DND-41 (cell line): ENCODE data around the gene ST3GAL4.

Experiments used
- ATAC-seq: fragments of 200-7000 bp; cut with Tn5 transposase; 3 replicates; pipeline ENCODE4 v1.9.1; 2021; ENCODE audit warnings: low read depth; ENCODE audit not compliant: insufficient read depth
- DNase-seq: peaks from one replicate; pipeline ENCODE4 v3.0.0-alpha.2; 2020
- H2AFZ ChIP-seq: 2 replicates; pipeline ENCODE4 v1.6.0; 2012; ENCODE audit warnings: low read depth, low read length
- H3K27ac ChIP-seq: 2 replicates; pipeline ENCODE4 v1.5.1; 2012; ENCODE audit warnings: low read length, inconsistent platforms
- H3K27me3 ChIP-seq: fragments of 200-600 bp; sonication (generic); 2 replicates; pipeline ENCODE4 v1.6.0; 2012; ENCODE audit warnings: low read length, mild to moderate bottlenecking, inconsistent platforms; ENCODE audit not compliant: insufficient read depth, poor library complexity
- H3K36me3 ChIP-seq: 2 replicates; pipeline ENCODE4 v1.5.1; 2012; ENCODE audit warnings: low read length, inconsistent platforms; ENCODE audit not compliant: insufficient read depth
- H3K4me1 ChIP-seq: 2 replicates; pipeline ENCODE4 v1.5.1; 2012; ENCODE audit warnings: mild to moderate bottlenecking, low read length; ENCODE audit not compliant: insufficient read depth
- H3K4me2 ChIP-seq: 2 replicates; pipeline ENCODE4 v1.6.0; 2012; ENCODE audit warnings: mild to moderate bottlenecking, moderate library complexity, low read length, inconsistent platforms; ENCODE audit not compliant: insufficient read depth
- H3K4me3 ChIP-seq, 2 experiments: fragments of 200-600 bp in 1 of 2; shearing (Covaris generic) in 1 of 2; 2 replicates each; pipeline ENCODE4 v1.5.1; 2012 to 2016; ENCODE audit warnings: inconsistent platforms in 2 of 2, low read length in 2 of 2, mild to moderate bottlenecking in 2 of 2, low read depth in 1 of 2, moderate library complexity in 1 of 2
- H3K79me2 ChIP-seq: 2 replicates; pipeline ENCODE4 v1.6.0; 2012; ENCODE audit warnings: low read length, inconsistent platforms; ENCODE audit not compliant: insufficient read depth
- H3K9ac ChIP-seq: 2 replicates; pipeline ENCODE4 v1.6.0; 2012; ENCODE audit warnings: low read depth, mild to moderate bottlenecking, inconsistent platforms, low read length, moderate library complexity
- H3K9me3 ChIP-seq: 2 replicates; pipeline ENCODE4 v1.5.1; 2012; ENCODE audit warnings: low read length, moderate library complexity, mild to moderate bottlenecking, inconsistent platforms; ENCODE audit not compliant: insufficient read depth, severe bottlenecking
- H4K20me1 ChIP-seq: 2 replicates; pipeline ENCODE4 v1.6.0; 2012; ENCODE audit warnings: low read length; ENCODE audit not compliant: insufficient read depth
- CTCF ChIP-seq: IDR thresholded peaks from 2 replicates; pipeline ENCODE4 v1.5.1; 2012; ENCODE audit warnings: borderline replicate concordance, low read length, moderate library complexity, mild to moderate bottlenecking; ENCODE audit not compliant: poor library complexity, severe bottlenecking; ENCODE audit errors: extremely low read depth
- EZH2 ChIP-seq: IDR thresholded peaks from 3 replicates; pipeline ENCODE4 v1.6.1; 2012; ENCODE audit warnings: borderline replicate concordance, low read depth, mild to moderate bottlenecking, moderate library complexity, low read length, inconsistent platforms; ENCODE audit not compliant: severe bottlenecking

Gene ST3GAL4

DNA sequence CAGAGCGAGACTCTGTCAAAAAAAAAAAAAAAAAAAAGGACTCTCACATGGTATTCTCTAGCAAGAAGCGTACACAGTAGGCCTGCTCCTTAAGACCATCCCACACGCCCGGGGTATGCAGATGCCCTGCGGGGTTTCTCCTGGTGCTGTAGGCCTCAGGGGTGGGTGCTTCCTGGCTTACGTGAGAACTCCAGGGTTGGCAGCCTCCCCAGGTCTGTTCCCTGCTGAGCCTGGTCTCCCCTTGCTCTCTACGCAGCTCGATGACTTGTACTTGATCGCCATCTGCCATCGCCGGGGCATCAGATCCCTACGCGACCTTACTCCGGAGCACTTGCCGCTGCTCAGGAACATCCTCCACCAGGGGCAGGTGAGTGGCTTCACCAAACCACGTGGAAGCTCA is 12.4 kb upstream of the ST3GAL4 start:
- Histone ChIP-seq H3K36me3 (peaks cover 94% of the 10 kb centered on the region), H3K9me3 (no peaks in the 10 kb centered on the region)

GRCh38 chr11:126344141-126345080 is 11.1 kb upstream of the ST3GAL4 start:
- ATAC-seq, result no peak
- H3K36me3 ChIP-seq, result peaks cover 93% of the 10 kb centered on the region
- DNase-seq, result no peak
- no peak overlapping the region; the same call in 1 of the 2 replicates for H3K27ac ChIP-seq
- H2AFZ ChIP-seq, result no peak overlapping the region
- no peak for TF ChIP-seq CTCF
- no peak for TF ChIP-seq EZH2
- no peak overlapping the region for H3K9ac ChIP-seq
- no peaks in the 10 kb centered on the region for H3K9me3 ChIP-seq
- H4K20me1 ChIP-seq, result peaks cover 38% of the 10 kb centered on the region
- H3K27me3 ChIP-seq, result no peaks in the 10 kb centered on the region
- no peak overlapping the region for H3K4me3 ChIP-seq
- H3K79me2 ChIP-seq, result peaks cover 33% of the 10 kb centered on the region
- H3K4me2 ChIP-seq, result no peak overlapping the region
- no peaks in the 10 kb centered on the region; the same call in 1 of the 2 replicates for H3K4me1 ChIP-seq

More for the DNA sequence above, 12.4 kb upstream of the ST3GAL4 start:
- H3K4me1 ChIP-seq, result no peaks in the 10 kb centered on the region; the same call in 1 of the 2 replicates
- no peak overlapping the region for H2AFZ ChIP-seq
- no peak overlapping the region for H3K9ac ChIP-seq
- no peak overlapping the region for H3K4me3 ChIP-seq
- no peak overlapping the region for H3K27ac ChIP-seq
- peaks cover 32% of the 10 kb centered on the region for H4K20me1 ChIP-seq
- no peak overlapping the region for H3K4me2 ChIP-seq
- no peak for DNase-seq
- TF ChIP-seq CTCF (no peak), EZH2 (no peak)
- H3K79me2 ChIP-seq, result peaks cover 19% of the 10 kb centered on the region
- ATAC-seq, result no peak
- H3K27me3 ChIP-seq, result no peaks in the 10 kb centered on the region

GRCh38 chr11:126345283-126345682 is 10.2 kb upstream of the ST3GAL4 start:
- H3K36me3 ChIP-seq, result peaks cover 86% of the 10 kb centered on the region
- no peak overlapping the region for H3K9ac ChIP-seq
- no peaks in the 10 kb centered on the region for H3K27me3 ChIP-seq
- no peaks in the 10 kb centered on the region for H3K9me3 ChIP-seq
- peaks cover 38% of the 10 kb centered on the region for H4K20me1 ChIP-seq
- peaks cover 1% of the 10 kb centered on the region; the same call in 1 of the 2 replicates for H3K4me1 ChIP-seq
- DNase-seq (no peak), ATAC-seq (no peak)
- H3K27ac ChIP-seq, result no peak overlapping the region
- no peak overlapping the region for H2AFZ ChIP-seq
- no peak overlapping the region for H3K4me3 ChIP-seq
- no peak overlapping the region for H3K4me2 ChIP-seq
- no peak for TF ChIP-seq EZH2
- no peak for TF ChIP-seq CTCF
- peaks cover 40% of the 10 kb centered on the region for H3K79me2 ChIP-seq
